ENCODE results near the gene EDNRB.
"Not testable (repeated sequence)": the region's sequence is repeated elsewhere in the genome, so short reads cannot be mapped to it uniquely, and the experiment has no call there.

EDNRB gene

GRCh38 chr13:77896536-77896935 lies 22.1 kb downstream of the EDNRB start:
- DNase-seq (ENCODE audit: low spot score): no peak

- DNase-seq (ENCODE audit: low spot score): no peak
Observed at GRCh38 chr13:77894743-77895142, 23.9 kb downstream of the EDNRB start.

GRCh38 chr13:77893066-77893465 lies 25.6 kb downstream of the EDNRB start:
- DNase-seq (ENCODE audit: low spot score): no peak

- DNase-seq (ENCODE audit: low spot score): no peak
Observed at GRCh38 chr13:77892491-77892890, 26.1 kb downstream of the EDNRB start.

- no peak for DNase-seq (ENCODE audit: low spot score)
Observed at GRCh38 chr13:77891486-77891885, 27.1 kb downstream of the EDNRB start.

- DNase-seq (ENCODE audit: low spot score): no peak
Observed at GRCh38 chr13:77891041-77891440, 27.6 kb downstream of the EDNRB start.

- DNase-seq (ENCODE audit: low spot score): no peak
Observed at GRCh38 chr13:77883328-77883727, 35.3 kb downstream of the EDNRB start.

- DNase-seq (ENCODE audit: low spot score): no peak
Observed at GRCh38 chr13:77878190-77878589, 40.4 kb downstream of the EDNRB start.

- no peak for DNase-seq (ENCODE audit: low spot score)
Observed at GRCh38 chr13:77876176-77876575, 42.5 kb downstream of the EDNRB start.

GRCh38 chr13:77874406-77874805 lies 44.2 kb downstream of the EDNRB start:
- no peak for DNase-seq (ENCODE audit: low spot score)

GRCh38 chr13:77872995-77873394 lies 45.6 kb downstream of the EDNRB start:
- DNase-seq (ENCODE audit: low spot score): no peak

GRCh38 chr13:77871596-77871995 lies 47.0 kb downstream of the EDNRB start:
- no peak for DNase-seq (ENCODE audit: low spot score)

GRCh38 chr13:77868717-77869116 lies 49.9 kb downstream of the EDNRB start:
- no peak for DNase-seq (ENCODE audit: low spot score)

- no peak for DNase-seq (ENCODE audit: low spot score)
Observed at GRCh38 chr13:77866971-77867370, 51.7 kb downstream of the EDNRB start.

GRCh38 chr13:77865622-77866021 lies 53.0 kb downstream of the EDNRB start:
- DNase-seq (ENCODE audit: low spot score): no peak

GRCh38 chr13:77863144-77863543 lies 55.5 kb downstream of the EDNRB start:
- no peak for DNase-seq (ENCODE audit: low spot score)

- no peak for DNase-seq (ENCODE audit: low spot score)
Observed at GRCh38 chr13:77861741-77862140, 56.9 kb downstream of the EDNRB start.

- DNase-seq (ENCODE audit: low spot score): no peak
Observed at GRCh38 chr13:77860507-77860981, 58.1 kb downstream of the EDNRB start.

- no peak for DNase-seq (ENCODE audit: low spot score)
Observed at GRCh38 chr13:77859450-77859849, 59.2 kb downstream of the EDNRB start.

GRCh38 chr13:77857531-77858209 lies 61.0 kb downstream of the EDNRB start:
- DNase-seq (ENCODE audit: low spot score): no peak

GRCh38 chr13:77853703-77854102 lies 64.9 kb downstream of the EDNRB start:
- no peak for DNase-seq (ENCODE audit: low spot score)

- DNase-seq (ENCODE audit: low spot score): not testable (repeated sequence)
Observed at GRCh38 chr13:77848050-77848449, 70.6 kb downstream of the EDNRB start.

- no peak for DNase-seq (ENCODE audit: low spot score)
Observed at GRCh38 chr13:77846173-77846572, 72.5 kb downstream of the EDNRB start.
